Large intestine (tissue), 3 donors: ENCODE data around the gene VWC2. TPM values are rescaled to one million over a fixed set of nuclear protein-coding genes. Genes with fewer than 3 reads are reported as not detected.

Source experiments
- DNase-seq, 2 donors: peaks; one replicate each; pipeline versions ENCODE4 v3.0.0 to v3.0.0-alpha.2; 2013
- H3K27ac ChIP-seq: one replicate; pipeline ENCODE4 v1.5.1; 2013; ENCODE audit warnings: low read length
- H3K27me3 ChIP-seq: 2 replicates; pipeline ENCODE4 v1.6.1; 2013; ENCODE audit warnings: low read length; ENCODE audit not compliant: control insufficient read depth, insufficient read depth
- H3K36me3 ChIP-seq: 2 replicates; pipeline ENCODE4 v1.6.1; 2013; ENCODE audit warnings: low read length; ENCODE audit not compliant: control insufficient read depth, insufficient read depth
- H3K4me1 ChIP-seq: one replicate; pipeline ENCODE4 v1.6.1; 2013; ENCODE audit warnings: low read length; ENCODE audit not compliant: control insufficient read depth, insufficient read depth
- H3K4me3 ChIP-seq: one replicate; pipeline ENCODE4 v1.5.1; 2013; ENCODE audit warnings: low read length
- H3K9me3 ChIP-seq: one replicate; pipeline ENCODE4 v1.6.1; 2013; ENCODE audit warnings: mild to moderate bottlenecking, low read depth, low read length, moderate library complexity; ENCODE audit not compliant: control insufficient read depth
- WGBS: methylation state at CpG from one replicate; pipeline ENCODE4 v1.1.5; 2013; ENCODE audit warnings: low lambda C conversion rate; ENCODE audit not compliant: insufficient coverage; 5-methylcytosine and 5-hydroxymethylcytosine counted together
- polyA plus RNA-seq: library from polyadenylated mRNA; unstranded; fragments of 120-200 nt; gene quantifications from one replicate; pipeline ENCODE4 v1.2.1, GENCODE V29; 2013

VWC2 gene
- polyA plus RNA-seq, 1 donor = 0.63 TPM

DNA sequence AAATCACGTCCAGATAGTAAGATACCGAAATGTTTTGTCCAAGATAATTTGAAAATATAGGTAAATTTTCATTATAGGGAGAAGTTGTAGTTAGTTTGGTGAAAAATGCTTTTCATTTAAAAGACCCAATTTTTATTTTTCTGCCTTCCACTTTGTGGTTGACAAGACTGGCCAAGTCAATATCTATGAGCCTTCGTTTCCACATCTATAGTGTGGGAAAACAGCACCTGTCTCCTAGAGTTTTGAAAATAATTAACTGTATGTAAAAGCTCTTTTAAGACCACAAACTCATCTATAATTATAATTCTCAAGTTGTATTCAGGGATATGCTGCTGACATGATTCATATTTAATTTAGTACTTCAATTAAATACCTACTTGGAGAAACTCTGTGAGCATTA, 102.8 kb downstream of the VWC2 start:
- Histone ChIP-seq H3K27me3 (no peaks in the 10 kb centered on the region), H3K4me3 (no peak overlapping the region), H3K4me1 (no peaks in the 10 kb centered on the region), H3K27ac (no peak overlapping the region), H3K36me3 (no peaks in the 10 kb centered on the region), H3K9me3 (no peaks in the 10 kb centered on the region)
- 97% methylated on average over 3 of the region's 3 CpGs for WGBS
- no peak for DNase-seq

- no peaks in the 10 kb centered on the region for H3K9me3 ChIP-seq
- no peaks in the 10 kb centered on the region for H3K36me3 ChIP-seq
- no peak for DNase-seq
- H3K4me3 ChIP-seq = no peak overlapping the region
- no CpG with 5 or more reads among the region's 2 CpGs for WGBS
- H3K4me1 ChIP-seq = no peaks in the 10 kb centered on the region
- H3K27ac ChIP-seq = no peak overlapping the region
- H3K27me3 ChIP-seq = no peaks in the 10 kb centered on the region
Measured at GRCh38 chr7:49878089-49878488, 104.7 kb downstream of the VWC2 start.

- Histone ChIP-seq H3K4me1 (no peaks in the 10 kb centered on the region), H3K9me3 (no peaks in the 10 kb centered on the region), H3K36me3 (no peaks in the 10 kb centered on the region), H3K27ac (no peak overlapping the region), H3K27me3 (no peaks in the 10 kb centered on the region), H3K4me3 (no peak overlapping the region)
- WGBS = no CpG with 5 or more reads among the region's 3 CpGs
- DNase-seq = no peak
Measured at GRCh38 chr7:49878627-49879026, 105.2 kb downstream of the VWC2 start.

DNA sequence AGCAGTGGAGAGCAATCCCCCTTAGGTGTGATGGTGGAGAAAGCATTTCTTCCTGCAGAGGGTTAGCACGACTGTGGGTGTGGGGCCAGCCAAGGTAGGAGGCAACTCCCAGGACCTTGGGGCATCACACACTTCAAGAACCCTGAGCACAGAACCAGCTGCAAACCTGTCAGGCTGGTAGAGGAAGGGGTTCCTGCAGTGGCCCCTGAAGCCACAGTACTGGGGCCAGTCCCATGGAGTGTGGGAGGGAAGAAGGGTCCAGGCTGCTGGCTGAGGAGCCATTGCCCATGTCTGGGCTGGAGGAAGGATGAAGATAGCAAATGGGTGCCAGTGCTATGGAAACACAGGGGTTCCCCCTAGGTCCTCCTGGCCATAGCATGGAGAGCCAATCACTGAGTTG, 110.5 kb downstream of the VWC2 start:
- H3K27ac ChIP-seq = no peak overlapping the region
- no peaks in the 10 kb centered on the region for H3K36me3 ChIP-seq
- no peaks in the 10 kb centered on the region for H3K27me3 ChIP-seq
- no peak for DNase-seq
- no peaks in the 10 kb centered on the region for H3K9me3 ChIP-seq
- H3K4me1 ChIP-seq = no peaks in the 10 kb centered on the region
- WGBS = no CpG with 5 or more reads among the region's 1 CpG
- no peak overlapping the region for H3K4me3 ChIP-seq

- Histone ChIP-seq H3K27ac (no peak overlapping the region), H3K4me3 (no peak overlapping the region), H3K36me3 (no peaks in the 10 kb centered on the region), H3K9me3 (no peaks in the 10 kb centered on the region), H3K27me3 (no peaks in the 10 kb centered on the region), H3K4me1 (no peaks in the 10 kb centered on the region)
- WGBS = 73% methylated on average over 2 of the region's 11 CpGs
- DNase-seq = no peak
Measured at GRCh38 chr7:49885593-49886285, 112.3 kb downstream of the VWC2 start.

- H3K4me1 ChIP-seq = no peaks in the 10 kb centered on the region
- H3K27me3 ChIP-seq = no peaks in the 10 kb centered on the region
- WGBS = 88% methylated on average over 1 of the region's 2 CpGs
- DNase-seq = no peak
- no peak overlapping the region for H3K4me3 ChIP-seq
- no peaks in the 10 kb centered on the region for H3K9me3 ChIP-seq
- no peak overlapping the region for H3K27ac ChIP-seq
- H3K36me3 ChIP-seq = no peaks in the 10 kb centered on the region
Measured at GRCh38 chr7:49892481-49892880, 119.0 kb downstream of the VWC2 start.

DNA sequence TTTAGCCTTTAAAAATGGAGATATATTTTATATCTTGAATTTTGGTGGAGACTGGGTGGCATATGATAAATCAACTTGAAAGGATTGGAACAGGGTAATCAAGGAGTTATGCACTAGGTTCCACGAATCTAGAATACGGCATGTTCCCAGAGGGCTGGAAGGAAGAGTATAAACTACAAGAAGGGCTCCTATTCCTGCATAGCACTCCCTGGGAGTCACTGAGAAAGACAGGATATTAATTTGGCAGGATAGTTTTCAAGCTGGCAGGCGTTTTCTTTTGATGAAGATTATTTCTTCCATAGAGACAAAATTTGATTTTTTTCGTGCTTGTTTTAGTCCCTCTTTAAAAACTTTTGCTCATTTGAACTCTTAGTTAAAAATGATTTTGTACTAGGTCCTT, 119.7 kb downstream of the VWC2 start:
- Histone ChIP-seq H3K27ac (no peak overlapping the region), H3K4me1 (no peaks in the 10 kb centered on the region), H3K36me3 (no peaks in the 10 kb centered on the region), H3K4me3 (no peak overlapping the region), H3K27me3 (no peaks in the 10 kb centered on the region), H3K9me3 (no peaks in the 10 kb centered on the region)
- DNase-seq = no peak
- 80% methylated on average over 2 of the region's 4 CpGs for WGBS

GRCh38 chr7:49894543-49894942, 121.1 kb downstream of the VWC2 start:
- Histone ChIP-seq H3K4me3 (no peak overlapping the region), H3K27ac (no peak overlapping the region), H3K9me3 (no peaks in the 10 kb centered on the region), H3K27me3 (no peaks in the 10 kb centered on the region), H3K36me3 (no peaks in the 10 kb centered on the region), H3K4me1 (no peaks in the 10 kb centered on the region)
- WGBS = no CpG with 5 or more reads among the region's 4 CpGs
- no peak for DNase-seq

DNA sequence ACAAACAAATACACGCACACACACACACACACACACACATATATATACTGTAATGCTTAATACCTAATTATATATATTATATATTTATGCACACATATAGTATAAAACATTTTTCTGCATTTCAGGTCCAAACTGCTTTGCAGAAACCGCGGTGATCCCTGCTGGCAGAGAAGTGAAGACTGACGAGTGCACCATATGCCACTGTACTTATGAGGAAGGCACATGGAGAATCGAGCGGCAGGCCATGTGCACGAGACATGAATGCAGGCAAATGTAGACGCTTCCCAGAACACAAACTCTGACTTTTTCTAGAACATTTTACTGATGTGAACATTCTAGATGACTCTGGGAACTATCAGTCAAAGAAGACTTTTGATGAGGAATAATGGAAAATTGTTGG, 138.5 kb downstream of the VWC2 start:
- Histone ChIP-seq H3K36me3 (no peaks in the 10 kb centered on the region), H3K9me3 (no peaks in the 10 kb centered on the region), H3K4me1 (no peaks in the 10 kb centered on the region), H3K4me3 (no peak overlapping the region), H3K27me3 (no peaks in the 10 kb centered on the region), H3K27ac (no peak overlapping the region)
- no CpG with 5 or more reads among the region's 8 CpGs for WGBS
- DNase-seq = no peak

DNA sequence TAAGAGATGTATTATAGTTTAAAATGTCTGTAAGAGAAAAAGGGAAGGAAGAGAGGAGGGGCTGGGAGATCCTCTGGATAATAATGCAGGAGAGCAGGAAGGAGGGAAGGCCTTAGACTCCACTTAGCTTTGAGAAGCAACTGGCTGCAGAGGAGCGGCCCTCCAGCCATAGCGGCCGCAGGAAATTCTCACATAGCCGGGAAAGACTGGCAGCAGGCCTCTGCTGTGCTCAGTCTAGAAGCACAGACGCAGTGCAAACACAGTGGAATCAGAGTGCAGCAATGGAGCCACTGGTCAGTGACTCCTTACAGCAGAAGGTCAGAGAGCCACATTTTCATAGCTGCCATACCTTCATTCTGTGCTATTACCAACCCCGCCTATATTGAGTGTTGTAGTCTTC, 153.3 kb downstream of the VWC2 start:
- no peak overlapping the region for H3K27ac ChIP-seq
- H3K9me3 ChIP-seq = peaks cover 2% of the 10 kb centered on the region
- no CpG with 5 or more reads among the region's 6 CpGs for WGBS
- no peak for DNase-seq
- no peak overlapping the region for H3K4me3 ChIP-seq
- H3K27me3 ChIP-seq = no peaks in the 10 kb centered on the region
- no peaks in the 10 kb centered on the region for H3K4me1 ChIP-seq
- H3K36me3 ChIP-seq = no peaks in the 10 kb centered on the region

GRCh38 chr7:49927631-49928030, 154.2 kb downstream of the VWC2 start:
- DNase-seq = no peak
- H3K27ac ChIP-seq = no peak overlapping the region
- no peaks in the 10 kb centered on the region for H3K36me3 ChIP-seq
- H3K27me3 ChIP-seq = no peaks in the 10 kb centered on the region
- H3K4me1 ChIP-seq = no peaks in the 10 kb centered on the region
- H3K9me3 ChIP-seq = peaks cover 3% of the 10 kb centered on the region
- WGBS = 80% methylated on average over 1 of the region's 5 CpGs
- H3K4me3 ChIP-seq = no peak overlapping the region
